GM18909 (cell line): Measurements from ENCODE around the gene ST7L.
"Not testable (repeated sequence)": the region's sequence is repeated elsewhere in the genome, so short reads cannot be mapped to it uniquely, and the experiment has no call there.

Experiments
- ATAC-seq: cut with Tn5 transposase; IDR thresholded peaks from one replicate; pipeline ENCODE4 v1.9.1; 2021; ENCODE audit warnings: mild to moderate bottlenecking; ENCODE audit not compliant: unreplicated experiment, poor library complexity

The ST7L gene

DNA sequence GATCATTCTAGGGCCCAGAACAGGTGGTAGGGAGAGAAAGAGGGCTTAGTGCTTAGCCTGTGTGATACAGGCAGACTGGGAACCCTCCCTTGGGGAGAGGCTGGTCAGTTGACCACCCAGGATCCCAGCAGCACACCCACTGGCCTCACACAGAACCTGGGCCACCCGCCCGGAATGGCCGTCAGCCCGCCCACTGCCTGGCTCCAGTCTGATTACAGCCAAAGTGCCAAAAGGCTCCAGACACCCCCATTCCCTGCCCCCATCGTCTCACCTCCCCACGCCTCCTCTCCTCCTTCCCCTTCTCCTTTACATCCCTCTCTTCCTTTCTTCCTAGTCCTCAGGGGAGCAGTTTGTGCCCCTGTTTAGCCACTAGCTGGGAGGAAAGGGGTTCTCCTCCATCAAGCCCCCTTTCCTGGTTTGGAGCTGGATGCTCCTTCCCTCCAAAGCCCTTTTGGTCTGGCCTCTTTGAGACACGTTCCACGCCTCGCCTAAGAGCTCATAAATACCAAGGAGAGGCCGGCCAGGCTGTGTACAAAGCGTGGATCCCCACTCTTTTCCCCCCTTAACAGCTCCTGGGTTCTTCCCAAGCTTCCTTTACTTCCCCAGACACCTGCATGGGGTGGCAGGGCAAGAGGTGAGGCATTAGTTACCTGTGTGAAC lies 114.8 kb downstream of the ST7L start:
- no peak for ATAC-seq

DNA sequence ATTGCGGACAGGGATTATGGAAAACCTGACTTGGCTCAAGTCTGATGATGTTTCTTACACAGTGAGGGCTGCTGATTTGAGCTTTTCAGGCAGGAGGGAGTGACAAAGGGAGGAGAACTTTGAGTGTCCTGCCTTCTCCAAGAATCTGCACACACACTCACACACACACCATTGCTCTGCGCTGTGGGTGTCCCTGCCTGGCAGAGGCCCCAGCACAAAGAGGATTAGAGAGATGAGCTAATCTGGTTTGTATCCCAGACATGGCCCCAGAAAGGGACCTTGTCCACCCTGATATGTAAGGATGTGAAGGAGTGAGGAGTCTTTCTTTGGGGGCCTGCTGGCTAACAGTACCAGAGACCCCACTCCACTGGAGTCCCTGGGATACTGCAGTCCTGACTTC lies 116.1 kb downstream of the ST7L start:
- no peak for ATAC-seq

GRCh38 chr1:112501810-112502641 lies 116.9 kb downstream of the ST7L start:
- ATAC-seq: peak; percentile 61

DNA sequence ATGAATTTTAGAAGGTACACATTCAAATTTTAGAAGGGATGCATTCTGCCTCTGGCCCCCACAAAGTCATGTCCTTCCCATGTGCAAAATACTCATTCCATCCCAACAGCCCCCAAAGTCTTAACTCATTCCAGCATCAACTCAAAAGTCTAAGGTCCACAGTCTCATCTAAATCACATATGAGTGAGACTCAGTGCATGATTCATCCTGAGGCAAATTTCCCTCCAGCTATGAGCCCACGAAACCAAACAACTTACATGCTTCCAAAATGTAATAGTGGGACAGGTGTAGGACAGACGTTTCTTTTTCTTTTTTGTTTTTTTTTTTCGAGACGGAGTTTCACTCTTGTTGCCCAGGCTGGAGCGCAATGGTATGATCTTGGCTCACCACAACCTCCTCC lies 122.7 kb downstream of the ST7L start:
- no peak for ATAC-seq

- ATAC-seq: no peak
These were observed 125.6 kb downstream of the ST7L start for GRCh38 chr1:112493351-112493750.

DNA sequence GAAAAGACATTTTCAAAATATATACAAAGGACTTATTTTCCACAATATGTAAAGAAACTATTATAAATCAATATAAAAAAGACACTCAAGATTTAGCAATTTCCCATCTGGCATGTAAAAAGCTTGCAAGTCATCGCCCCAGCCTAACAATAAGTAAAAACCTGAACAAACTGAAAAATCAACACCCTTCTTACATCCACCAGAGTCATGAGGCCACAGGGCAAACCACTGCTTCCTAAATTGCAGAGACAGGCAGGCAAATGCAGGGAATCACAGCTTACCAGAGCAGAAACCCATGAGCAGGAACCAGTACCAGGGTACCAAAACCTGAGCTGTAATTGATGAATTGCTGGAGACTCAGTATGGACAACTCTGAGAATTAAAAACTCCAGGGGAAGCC lies 126.9 kb downstream of the ST7L start:
- ATAC-seq: no peak

DNA sequence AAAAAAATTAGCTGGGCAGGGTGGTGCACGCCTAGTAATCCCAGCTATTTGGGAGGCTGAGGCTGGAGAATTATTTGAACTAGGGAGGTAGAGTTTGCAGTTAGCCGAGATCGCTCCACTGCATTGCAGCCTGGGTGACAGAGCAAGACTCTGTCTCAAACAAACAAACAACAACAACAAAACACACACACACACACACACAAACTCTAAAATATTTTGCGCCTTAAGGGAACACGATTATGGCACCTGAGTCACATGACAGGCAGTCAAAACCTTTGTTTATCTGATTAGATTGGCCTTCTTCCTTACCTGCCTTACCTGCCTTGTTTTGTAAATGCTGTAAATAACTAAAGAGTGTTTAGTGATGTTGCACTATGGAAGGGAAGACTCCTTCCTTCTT lies 130.8 kb downstream of the ST7L start:
- ATAC-seq: no peak

GRCh38 chr1:112487686-112488085 lies 131.3 kb downstream of the ST7L start:
- not testable (repeated sequence) for ATAC-seq

DNA sequence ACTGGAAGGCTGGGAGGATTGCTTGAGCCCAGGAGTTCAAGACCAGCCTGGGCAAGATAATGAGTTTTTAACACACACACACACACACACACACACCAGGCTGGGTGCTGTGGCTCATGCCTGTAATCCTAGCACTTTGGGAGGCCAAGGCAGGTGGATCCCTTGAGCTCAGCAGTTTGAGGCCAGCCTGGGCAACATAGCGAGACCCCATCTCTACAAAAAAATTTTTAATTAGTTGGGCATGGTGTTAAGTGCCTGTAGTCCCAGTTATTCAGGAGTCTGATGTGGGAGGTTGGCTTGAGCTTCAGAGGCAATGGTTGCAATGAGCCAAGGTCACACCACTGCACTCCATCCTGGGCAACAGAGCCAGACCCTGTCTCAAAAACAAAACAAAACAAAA lies 132.9 kb downstream of the ST7L start:
- ATAC-seq: not testable (repeated sequence)

DNA sequence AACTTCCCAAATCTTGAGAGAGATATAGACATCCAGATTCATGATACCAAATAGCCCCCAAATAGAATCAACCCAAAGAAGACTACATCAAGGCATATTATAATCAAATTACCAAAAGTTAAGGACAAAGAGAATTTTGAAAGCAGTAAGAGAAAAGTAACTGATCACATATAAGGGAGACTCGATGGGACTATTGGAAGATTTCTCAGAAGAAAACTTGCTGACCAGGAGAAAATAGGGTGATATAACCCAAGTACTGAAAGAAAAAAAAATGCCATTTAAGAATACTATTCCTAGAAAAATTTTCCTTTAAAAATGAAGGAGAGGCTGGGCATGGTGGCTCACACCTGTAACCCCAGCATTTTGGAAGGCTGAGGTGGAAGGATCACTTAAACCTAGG lies 140.6 kb downstream of the ST7L start:
- ATAC-seq: no peak

GRCh38 chr1:112477550-112477949 lies 141.4 kb downstream of the ST7L start:
- ATAC-seq: no peak
